ENCODE results near the gene GTF2A1. TPM values are rescaled to one million over a fixed set of nuclear protein-coding genes. Genes with fewer than 3 reads are reported as not detected.

The GTF2A1 gene
- polyA plus RNA-seq, 1 donor: 16.8 TPM

DNA sequence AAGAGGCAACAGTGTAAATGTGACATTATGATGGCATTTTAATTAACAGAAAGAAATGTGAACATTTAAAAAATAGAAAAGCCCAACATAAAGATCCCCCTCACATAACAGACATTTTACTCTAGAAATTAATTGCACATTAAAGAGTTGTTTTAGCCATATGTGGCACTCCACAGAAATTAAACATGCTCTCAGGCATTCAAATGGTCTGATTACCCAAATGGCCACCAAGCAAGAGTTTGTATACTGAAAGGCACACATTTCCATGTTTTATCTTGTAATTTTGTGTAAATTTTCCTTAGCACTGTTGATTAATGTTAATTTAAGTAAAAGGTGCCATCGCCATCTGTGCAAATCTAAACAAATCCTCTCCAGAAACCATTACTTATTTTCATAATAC lies 43.5 kb downstream of the GTF2A1 start:
- no peak for DNase-seq (ENCODE audit: low read depth)

DNA sequence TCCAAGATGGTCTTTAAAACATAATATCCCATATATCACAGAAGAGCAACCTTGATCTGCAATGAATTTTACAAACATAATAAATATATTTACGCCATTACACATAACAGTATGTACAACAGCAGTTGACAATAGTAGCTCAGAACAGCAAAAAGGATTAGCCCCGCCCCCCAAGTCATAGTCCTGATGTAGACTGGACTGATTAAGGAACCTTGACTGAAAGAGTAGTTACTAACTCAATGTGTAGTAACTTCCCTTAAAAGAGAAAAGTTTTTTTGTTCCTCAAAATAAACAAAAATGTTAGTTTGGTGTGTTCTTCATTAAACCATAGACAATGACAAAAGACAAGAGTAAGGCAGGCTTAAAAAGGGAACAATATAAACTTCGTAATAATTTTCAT lies 44.5 kb downstream of the GTF2A1 start:
- DNase-seq (ENCODE audit: low read depth): no peak

DNA sequence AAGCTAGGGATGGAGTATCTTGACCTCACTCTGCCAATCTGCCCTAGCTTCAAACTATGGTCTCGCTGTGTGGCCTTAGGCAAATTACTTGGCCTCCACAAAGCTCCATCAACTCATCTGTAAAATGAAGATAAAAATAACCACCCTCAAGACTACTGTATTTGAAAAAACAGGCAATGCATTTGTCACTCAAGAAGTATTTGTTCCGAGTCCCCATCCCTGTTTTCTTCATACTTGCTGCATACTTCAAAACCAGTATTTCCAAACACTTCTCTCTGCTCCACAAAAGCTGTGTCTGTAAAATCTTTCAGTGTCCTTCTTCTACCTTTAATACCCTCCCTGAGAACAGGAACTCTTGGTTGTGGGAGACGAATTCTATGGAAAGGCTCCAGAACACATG lies 47.9 kb downstream of the GTF2A1 start:
- no peak for DNase-seq (ENCODE audit: low read depth)

DNA sequence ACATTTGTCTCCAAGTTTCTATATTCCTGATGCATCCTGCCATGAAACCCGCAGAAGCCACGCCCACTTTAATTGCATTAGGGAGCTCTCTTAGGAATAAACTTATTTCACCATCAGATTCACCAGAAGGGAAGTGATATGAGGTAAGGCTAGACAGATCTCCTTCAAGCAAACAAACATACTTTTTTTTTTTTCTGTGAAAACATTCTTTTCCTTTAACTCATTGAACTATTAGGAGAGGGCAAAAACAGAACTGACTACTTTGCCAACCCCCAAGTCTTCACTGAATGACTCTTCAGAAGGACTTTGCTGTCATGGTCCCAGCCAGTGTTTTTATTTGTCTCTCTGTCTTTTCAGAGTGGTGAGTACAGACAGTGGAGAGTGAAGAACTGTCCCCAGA lies 48.4 kb downstream of the GTF2A1 start:
- no peak for DNase-seq (ENCODE audit: low read depth)

DNA sequence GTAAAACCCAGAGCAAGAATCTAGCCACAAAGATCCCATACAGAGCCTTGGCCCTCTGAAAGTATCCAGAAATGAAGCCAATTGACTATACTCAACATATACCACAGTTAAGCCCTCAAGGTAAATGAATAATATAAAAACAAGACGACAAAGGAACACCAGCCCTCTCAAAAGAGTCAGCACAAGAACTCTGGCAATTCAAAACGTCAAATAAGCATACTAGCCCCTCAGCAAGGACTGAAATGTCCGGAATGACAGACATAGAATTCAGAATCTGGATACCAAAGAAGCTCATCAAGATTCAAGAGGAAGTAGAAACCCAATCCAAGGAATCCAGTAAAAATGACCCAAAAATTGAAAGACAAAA lies 49.9 kb downstream of the GTF2A1 start:
- no peak for DNase-seq (ENCODE audit: low read depth)

DNA sequence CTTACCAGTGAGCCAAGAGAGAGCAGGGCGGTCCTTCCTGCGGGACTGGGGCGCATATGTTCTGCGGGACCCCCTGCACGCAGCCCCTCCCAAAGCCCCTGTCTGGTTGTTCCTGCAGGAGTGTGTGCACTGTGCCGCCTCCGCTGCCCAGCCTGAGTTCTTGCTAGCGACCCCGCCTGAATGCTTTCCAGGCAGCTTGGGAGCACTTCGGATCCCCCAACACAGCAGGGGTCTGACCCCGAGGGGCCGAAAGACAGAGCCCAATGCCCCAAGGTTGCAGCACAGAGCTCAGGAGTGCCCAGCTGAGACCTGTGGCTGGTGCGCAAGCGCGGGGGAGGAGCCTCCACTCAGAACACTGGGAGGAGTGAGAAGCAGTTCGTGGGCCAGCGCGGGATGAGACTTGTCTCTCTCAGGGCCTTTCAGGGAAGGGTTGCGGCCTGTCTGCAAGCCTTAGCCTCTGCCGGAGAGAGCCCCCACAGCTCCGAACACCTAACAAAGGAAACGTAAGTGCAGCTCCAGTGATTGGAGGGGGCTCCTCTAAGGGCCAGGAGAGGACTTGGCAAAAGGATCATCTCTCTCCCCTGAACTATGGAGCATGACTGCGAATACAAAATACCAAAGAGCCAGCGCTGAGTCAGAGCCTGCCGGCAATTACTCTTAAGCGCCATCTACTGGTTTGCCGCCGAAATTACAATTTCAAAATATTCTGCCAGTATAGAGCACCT lies 50.5 kb downstream of the GTF2A1 start:
- peak; percentile 77 for DNase-seq (ENCODE audit: low read depth)

DNA sequence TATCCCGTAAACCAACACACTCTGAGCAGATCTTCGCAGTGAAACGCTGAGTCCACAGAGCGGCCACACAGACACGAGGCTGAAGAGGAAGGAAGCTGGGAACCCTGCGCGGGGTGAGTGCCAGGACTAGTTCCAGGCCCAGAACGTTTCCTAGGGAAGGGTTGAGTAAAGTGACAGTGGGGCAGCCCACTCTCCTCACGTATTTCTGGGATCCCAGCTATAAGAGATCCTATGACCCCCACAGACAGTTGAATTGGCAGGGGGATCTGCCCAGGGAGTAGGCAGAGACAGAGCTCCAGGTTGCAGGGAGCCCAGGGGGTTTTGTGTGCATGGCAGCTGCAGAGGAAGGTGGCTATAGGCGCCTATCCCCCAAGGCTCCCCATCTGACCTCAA lies 51.1 kb downstream of the GTF2A1 start:
- DNase-seq (ENCODE audit: low read depth): peak; percentile 16

DNA sequence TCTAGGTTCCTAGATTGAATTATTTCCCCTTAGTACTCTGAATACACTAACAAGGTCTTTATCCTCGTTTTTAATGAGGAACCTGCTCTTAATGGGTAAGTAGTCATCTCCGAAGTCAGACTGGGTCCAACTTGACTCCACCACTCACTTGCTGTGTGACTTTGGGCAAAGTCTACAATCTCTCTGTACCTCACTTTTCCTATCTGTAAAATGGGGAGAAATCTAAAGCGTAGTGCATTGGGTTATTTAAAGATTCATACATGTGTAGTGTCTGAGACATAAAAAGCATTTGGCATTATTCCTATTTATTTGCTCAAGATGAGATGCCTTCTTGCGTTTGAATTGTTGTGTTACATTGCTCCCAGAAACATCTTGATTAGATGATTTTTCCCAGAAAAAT lies 51.5 kb downstream of the GTF2A1 start:
- DNase-seq (ENCODE audit: low read depth): no peak

DNA sequence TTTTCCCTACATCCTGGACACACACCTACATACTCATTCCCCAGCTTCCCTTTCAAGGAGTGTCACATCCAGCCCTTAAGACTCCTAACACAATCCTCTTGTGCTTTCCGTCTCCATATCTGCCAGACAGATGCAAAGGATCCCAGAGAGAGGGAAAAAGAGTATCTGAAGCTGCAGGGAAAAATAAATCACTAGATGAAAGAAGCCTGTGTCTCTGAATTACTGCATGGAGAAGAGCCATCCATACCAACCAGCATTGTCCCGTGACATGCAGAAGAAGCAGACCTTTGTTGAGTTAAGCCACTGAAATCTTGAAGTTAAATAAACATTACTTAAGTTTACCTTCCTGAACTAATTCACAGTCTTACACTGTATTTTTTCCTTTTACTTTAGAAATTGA lies 54.6 kb downstream of the GTF2A1 start:
- no peak for DNase-seq (ENCODE audit: low read depth)

DNA sequence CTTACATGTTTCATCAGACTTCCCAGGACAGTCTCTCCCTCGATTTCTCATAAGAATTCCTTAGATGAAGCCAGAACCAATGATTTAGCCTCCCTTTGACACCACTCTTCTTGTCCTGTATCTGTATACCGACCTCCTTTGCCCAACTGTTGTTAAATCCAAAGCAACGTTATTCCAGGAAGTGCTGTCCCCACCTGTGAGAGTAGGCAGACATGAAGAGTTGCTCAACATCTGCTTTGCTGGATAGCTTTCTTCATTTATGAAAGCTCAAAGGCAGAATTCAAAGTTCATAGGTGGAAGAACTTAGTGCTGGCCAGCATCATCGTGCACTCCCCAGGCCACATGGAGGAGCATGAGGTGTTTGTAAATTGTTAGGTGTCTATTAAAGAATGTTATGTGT lies 55.6 kb downstream of the GTF2A1 start:
- no peak for DNase-seq (ENCODE audit: low read depth)

DNA sequence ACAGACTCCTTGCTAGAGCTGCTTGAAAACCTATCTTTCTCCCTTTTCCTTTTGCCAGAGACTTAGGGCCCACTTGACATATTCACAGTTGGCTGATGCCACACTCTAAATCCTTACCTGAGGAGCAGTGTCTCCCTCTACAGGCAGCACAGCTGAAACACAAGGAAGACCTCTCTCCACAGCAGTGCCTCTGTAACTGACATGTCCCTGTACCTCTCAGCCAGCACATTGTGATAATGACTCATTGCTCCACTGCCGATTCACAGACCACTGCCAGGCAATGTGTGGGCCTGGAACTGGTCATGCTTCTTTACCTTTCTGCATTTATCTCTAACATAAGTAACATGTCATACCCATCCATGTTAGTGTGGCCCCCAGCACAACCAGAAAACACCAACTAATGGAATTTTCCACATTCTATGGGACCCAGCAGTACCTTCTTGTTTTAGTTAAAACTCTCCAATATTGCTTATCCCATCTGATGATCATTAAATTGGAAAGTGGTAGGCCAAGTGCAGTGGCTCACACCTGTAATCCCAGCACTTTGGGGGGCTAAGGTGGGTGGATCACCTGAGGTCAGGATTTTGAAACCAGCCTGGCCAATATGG lies 56.5 kb downstream of the GTF2A1 start:
- DNase-seq (ENCODE audit: low read depth): no peak

DNA sequence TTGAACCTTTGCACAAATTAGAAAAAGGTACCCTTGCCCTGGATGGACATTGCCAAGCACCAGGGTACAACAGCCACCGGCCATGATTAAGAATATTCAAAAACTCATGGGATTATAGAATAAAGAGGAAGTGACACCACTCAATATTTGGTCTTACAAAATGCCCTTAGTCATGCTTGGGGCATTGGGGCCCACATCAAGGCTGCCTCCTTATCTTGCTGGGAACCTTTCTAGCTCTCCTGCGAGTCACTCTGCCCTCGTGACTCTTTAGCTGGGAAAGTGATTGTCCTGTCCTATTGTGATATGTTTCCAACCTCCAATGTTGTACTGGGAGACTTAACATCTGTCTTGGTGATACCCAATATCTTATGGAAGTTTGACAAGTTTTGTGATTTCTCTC lies 57.8 kb downstream of the GTF2A1 start:
- DNase-seq (ENCODE audit: low read depth): no peak

DNA sequence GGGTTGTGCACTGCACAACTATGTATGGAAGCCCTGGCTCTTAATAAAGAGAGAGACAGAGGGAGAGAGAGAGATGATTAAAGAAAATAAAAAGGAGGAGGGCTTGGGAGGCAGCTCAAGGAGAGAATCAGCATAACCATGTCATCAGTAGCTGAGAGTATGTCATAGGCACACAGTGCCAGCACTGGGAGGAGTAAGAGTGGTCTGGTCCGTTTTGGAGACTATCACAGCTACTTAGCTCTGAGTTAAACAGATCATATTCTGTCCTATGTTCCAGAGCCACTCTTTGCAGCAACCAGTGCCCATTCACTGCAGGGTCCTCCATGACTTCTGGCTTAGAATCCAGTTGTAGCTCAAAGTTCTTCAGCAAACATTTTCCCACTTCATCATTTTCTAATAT lies 59.0 kb downstream of the GTF2A1 start:
- no peak for DNase-seq (ENCODE audit: low read depth)

DNA sequence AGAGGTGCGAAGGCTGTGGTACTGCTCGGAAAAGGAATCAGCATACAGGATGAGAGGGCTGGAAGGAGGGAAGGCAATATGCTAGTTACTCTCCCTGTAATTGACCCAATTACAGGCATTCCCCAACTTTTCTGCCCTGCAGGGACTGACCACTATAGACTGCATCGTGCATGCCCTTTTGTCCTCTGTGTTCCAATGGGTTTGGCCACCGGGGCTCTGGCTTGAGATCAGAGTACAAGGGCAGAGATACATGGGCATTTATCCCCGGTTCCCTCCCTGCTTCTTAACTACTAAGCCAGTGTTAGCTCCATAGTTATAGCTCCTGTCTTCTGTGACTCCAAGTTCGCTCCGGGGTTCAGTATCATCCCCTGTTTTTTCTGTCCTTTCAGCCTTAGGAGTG lies 59.7 kb downstream of the GTF2A1 start:
- DNase-seq (ENCODE audit: low read depth): no peak

DNA sequence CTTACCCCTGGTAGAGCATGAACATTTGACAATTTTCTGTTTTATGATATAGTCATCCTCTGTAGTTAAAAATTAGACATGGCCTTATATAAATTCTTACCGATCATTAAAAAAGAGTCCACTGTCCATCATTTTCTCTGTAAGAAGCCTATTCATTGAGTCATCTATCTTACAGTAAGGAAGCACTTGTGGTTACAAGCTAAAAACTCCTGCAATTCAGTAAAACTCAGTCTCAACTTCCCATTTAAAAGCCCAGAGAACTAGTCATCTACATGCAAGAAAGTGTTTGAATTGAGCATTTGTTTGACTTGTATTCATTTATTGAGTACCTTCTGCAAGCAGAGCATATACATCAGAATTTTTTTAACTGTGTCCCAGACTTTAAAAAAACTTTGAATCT lies 63.3 kb downstream of the GTF2A1 start:
- no peak for DNase-seq (ENCODE audit: low read depth)

DNA sequence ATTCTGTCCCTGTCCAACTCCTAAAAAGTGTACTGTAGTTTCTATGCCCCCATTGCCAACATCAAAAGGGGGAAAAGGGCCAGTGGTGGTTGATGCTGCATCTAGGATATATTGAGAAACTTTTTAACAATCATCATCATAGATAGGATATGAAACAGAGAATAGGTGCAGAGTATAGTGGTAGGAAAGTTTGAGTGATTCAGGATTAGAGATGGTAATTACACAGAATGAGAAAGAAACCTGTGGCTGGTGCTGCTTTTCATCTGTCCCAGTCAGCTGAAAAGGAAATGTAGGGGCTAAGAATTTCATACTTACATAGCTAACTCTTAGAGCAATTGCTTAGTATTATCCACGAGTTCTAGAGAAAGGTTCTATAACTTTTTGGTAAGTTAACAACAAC lies 67.6 kb downstream of the GTF2A1 start:
- no peak for DNase-seq (ENCODE audit: low read depth)

DNA sequence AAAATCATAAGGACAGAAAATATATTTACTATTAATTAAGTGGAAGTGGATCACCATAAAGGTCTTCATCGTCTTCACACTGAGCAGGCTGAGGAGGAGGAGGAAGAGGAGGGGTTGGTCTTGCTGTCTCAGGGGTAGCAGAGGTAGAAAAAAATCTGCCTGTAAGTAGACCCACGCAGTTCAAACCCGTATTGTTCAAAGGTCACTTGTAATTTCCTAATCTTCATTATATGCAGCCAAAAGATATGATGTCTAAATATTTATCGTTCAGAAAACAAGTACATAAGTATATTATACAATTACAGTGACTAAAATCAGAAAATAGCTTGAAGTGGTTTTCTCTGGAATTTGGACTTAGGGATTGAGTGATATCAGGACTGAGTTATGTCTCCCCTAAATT lies 72.1 kb downstream of the GTF2A1 start:
- DNase-seq (ENCODE audit: low read depth): no peak

DNA sequence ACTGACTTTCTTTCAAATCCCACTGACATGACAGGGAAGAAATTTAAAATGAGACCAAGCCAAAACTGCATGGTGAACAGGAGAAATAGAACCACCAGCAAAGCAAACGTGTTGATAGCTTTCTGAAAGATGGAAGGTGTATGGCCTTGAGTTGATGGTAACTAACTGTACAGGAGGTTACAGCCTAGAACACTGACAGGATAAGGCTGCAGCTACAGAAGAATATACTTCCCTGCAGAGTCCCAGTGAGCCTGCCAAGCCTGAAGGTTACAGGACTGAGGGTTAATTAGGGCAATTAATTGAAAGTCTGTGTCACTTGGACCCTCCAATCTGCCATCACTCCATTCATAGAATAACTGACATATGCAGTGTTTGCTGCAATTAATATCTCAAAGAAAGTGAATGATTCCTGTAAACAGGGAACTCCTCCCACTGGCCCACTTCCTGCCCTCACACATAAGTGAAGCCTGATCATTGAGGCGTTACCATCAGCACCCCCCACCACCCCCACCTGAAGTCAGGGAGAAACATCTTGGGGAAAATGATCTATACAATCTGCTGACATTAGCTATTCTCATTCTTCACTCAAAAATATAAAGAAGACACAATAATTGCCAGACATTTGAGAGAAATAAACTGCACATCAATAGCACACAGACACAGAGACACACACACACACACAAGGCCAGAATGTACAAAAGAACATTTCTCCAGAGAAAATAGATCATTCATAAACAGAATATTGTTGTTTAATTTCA lies 73.4 kb downstream of the GTF2A1 start:
- DNase-seq (ENCODE audit: low read depth): no peak

DNA sequence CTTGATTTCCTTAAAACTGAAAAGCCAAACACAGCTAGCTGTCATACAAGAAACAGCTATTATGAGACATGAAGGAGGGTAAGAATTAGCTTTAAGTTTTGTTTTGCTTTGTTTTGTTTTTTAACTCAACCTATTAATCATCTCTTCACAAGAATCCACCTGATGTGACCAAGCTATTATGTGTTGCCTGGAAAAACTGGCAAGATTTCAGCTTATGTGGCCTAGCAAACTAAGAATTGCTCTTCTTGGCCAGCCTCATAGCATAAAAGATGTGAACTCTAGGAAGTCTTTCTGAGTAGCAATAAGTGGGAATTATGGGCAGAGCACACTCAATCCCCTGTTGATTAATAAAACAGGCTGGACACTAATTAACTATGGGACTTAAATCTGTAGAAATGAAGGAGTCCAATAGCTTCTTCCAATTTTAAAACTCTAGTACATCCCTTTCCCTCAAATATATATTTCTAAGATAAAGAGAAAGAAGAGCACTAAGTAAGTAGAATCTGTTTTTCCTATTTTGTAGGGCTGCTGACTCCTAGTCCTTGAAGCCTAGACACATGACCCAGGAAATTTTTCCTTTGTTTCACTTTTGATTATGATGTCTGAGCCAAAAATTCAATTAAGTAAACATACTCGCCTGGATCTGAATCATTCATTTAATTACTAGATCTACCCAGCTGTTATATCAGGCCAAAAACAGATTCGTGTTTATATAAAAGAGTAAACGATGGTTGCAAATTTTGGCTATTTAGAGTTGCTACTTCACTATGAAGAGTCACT lies 75.7 kb downstream of the GTF2A1 start:
- DNase-seq (ENCODE audit: low read depth): no peak

DNA sequence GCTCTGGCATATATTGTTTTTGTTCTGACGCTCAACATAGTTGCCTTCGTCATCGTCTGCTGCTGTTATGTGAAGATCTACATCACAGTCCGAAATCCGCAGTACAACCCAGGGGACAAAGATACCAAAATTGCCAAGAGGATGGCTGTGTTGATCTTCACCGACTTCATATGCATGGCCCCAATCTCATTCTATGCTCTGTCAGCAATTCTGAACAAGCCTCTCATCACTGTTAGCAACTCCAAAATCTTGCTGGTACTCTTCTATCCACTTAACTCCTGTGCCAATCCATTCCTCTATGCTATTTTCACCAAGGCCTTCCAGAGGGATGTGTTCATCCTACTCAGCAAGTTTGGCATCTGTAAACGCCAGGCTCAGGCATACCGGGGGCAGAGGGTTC lies 77.0 kb downstream of the GTF2A1 start:
- no peak for DNase-seq (ENCODE audit: low read depth)

DNA sequence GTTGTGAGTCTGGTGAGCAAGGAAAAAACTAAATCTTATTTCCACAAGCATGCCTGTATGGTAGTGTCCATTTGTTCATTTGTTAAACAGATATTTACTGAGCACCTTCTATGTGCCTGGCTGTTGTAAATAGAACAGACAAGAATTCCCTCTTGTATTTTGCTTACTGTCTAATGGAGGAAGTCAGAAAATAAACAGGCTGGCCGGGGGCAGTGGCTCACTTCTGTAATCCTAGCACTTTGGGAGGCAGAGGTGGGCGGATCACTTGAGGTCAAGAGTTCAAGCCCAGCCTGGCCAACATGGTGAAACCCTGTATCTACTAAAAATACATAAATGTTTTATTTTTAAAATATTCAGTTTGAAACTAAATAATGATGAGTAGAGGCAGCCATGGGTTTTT lies 79.3 kb downstream of the GTF2A1 start:
- DNase-seq (ENCODE audit: low read depth): no peak

DNA sequence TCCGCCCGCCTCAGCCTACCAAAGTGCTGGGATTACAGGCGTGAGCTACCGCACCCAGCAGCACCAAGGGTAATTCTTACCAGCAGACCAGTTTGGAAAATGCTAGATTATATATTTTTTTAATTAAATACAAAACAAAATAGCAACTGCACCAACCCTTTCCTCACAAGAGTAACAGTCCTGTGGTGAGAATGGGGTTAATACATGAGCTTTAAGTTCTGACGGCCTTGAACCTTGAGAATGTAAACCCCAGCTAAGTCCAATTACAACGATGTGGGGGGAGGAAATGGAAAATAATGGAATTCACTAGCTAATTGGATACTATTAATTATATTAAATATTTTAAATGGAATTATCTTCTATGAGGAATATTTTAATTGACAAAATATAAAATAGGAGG lies 82.3 kb downstream of the GTF2A1 start:
- no peak for DNase-seq (ENCODE audit: low read depth)

DNA sequence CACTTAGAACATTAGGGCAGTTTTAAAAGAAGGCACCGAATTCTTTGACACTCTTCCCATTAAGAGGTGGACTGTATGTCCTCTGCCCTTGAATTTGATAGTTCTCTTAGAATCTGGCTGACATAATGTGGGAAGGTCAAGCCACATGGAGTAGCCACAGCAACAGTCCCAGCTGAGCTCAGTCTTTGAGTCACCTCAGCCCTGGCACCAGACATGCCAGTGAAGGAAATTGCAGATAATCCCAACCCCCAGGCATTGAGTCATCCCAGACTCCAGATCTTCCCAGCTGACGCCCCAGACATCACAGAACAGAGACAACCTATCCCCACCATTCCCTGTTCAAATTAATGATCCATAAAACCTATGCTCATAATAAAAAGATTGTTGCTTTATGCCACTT lies 83.4 kb downstream of the GTF2A1 start:
- no peak for DNase-seq (ENCODE audit: low read depth)

All from forelimb muscle (tissue), 1 donor.